ENCODE data around the gene CTSE.

DNA sequence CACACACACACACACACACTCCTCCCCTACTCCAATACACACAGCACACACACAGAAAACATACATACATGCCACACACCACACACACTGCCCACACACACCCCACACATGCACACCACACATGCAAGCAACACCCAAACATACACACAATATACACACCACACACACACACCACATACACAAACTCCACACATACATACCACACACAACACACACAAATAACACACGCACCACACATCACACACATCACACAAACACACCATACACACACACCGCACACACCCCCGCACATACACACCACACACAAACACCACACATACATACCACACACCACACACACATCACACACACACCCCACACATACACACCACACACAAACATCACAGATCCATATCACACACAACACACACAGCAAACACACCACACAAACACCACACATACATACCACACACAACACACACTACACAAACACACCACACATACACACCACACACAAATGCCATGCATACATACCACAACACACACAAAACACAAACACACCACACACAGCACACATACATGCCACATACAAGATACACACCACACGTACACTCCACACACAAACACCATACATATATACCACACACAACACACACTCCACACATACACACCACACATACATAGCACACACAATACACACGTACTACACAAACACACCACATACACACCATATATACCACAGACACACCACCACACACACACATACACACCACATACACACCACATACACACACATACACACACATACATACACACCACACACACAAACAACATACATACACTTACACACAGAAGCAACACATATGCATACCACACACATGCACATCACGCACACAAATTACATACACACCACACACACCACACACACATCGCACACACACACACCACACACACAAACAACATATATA is 19.6 kb downstream of the CTSE start:
- TF ChIP-seq POLR2A (IDR thresholded peaks at IDR 0.05; ENCODE audit: low read depth, low read length) (no peak), POLR2AphosphoS5 (IDR thresholded peaks at IDR 0.05; ENCODE audit: low read depth, low read length) (no peak), TAF1 (IDR thresholded peaks at IDR 0.05; ENCODE audit: borderline replicate concordance, low read depth, low read length) (no peak)
